Adrenal gland (tissue), 12 donors: ENCODE measurements around the gene PLEKHG4B. TPM values are rescaled to one million over a fixed set of nuclear protein-coding genes. Genes with fewer than 3 reads are reported as not detected.

Experiments
- DNase-seq, 7 donors: peaks; one replicate each; pipeline ENCODE4 v3.0.0-alpha.2; 2019 to 2020
- H3K27ac ChIP-seq, 5 donors: fragments of 200-600 bp; sonication (generic) in 4 of 5; 1 replicate in 3 of 5; 2 replicates in 2 of 5; pipeline versions ENCODE4 v1.5.1 to v1.8.0; 2016 to 2020; ENCODE audit warnings: mild to moderate bottlenecking in 1 of 5
- H3K27me3 ChIP-seq: fragments of 200-600 bp; 2 replicates; pipeline ENCODE4 v1.8.0; 2021
- H3K36me3 ChIP-seq, 2 donors: fragments of 200-600 bp; replicated peaks in 1 of 2; 1 replicate in 1 of 2; 2 replicates in 1 of 2; pipeline versions ENCODE4 v1.5.1 to v1.8.0; 2018 to 2022
- H3K4me1 ChIP-seq, 2 donors: fragments of 200-600 bp; replicated peaks in 1 of 2; 1 replicate in 1 of 2; 2 replicates in 1 of 2; pipeline versions ENCODE4 v1.5.1 to v1.8.0; 2018 to 2021
- H3K4me3 ChIP-seq, 4 donors: fragments of 200-600 bp; sonication (generic) in 3 of 4; one replicate each; pipeline ENCODE4 v1.5.1; 2016 to 2018
- H3K9me3 ChIP-seq, 3 donors: fragments of 200-600 bp; sonication (generic) in 1 of 3; replicated peaks in 1 of 3; 1 replicate in 2 of 3; 2 replicates in 1 of 3; pipeline versions ENCODE4 v1.5.1 to v1.8.0; 2016 to 2021
- POLR2A ChIP-seq, 2 donors: fragments of 450-650 bp; IDR thresholded peaks; one replicate each; pipeline ENCODE4 v1.6.1; 2017; ENCODE audit warnings: antibody characterized with exemption in 2 of 2, mild to moderate bottlenecking in 2 of 2, moderate library complexity in 1 of 2
- WGBS, 4 donors: extraction: QIAGEN DNeasy Blood & Tissue Kit in 2 of 4; methylation state at CpG; one replicate each; pipeline versions ENCODE4 v1.1.5 to v1.1.7; 2013 to 2017; 5-methylcytosine and 5-hydroxymethylcytosine counted together
- intact Hi-C, 2 donors: fragments of 100-400 bp; cut with DNase I; formaldehyde crosslinking; loops; one replicate each; pipeline versions ENCODE4 v1.14.1 to v1.15.0; 2022 to 2023
- polyA plus RNA-seq, 3 donors: library from polyadenylated mRNA; stranded (reverse); fragments of 200-250 nt in 2 of 3; fragments of 350-450 nt in 1 of 3; fragmentation: Illumina TruSeq in 1 of 3; extraction: RNeasy Lipid Tissue Mini Kit (QIAGEN cat#74804) in 1 of 3; gene quantifications; one replicate each; pipeline ENCODE4 v1.2.3, GENCODE V29; 2013 to 2014
- total RNA-seq, 9 donors: library from RNA; depleted of rRNA in 4 of 9; stranded (reverse); fragments of >200 nt in 4 of 9; fragments of 120-200 nt in 1 of 9; fragmentation: NEBNext Ultra II Directional in 1 of 9; extraction: Animal tissue kit (Norgen Biotek cat#: 25700) in 1 of 9; gene quantifications; one replicate each; pipeline versions ENCODE4 v1.1.0 to v1.2.4, GENCODE V29; 2013 to 2023
- TF ChIP-seq, protein P1 (sequence below), 6 experiments: fragments of 450-650 bp in 4 of 6; fragments of 200-600 bp in 2 of 6; sonication (generic) in 1 of 6; IDR thresholded peaks; 1 replicate in 5 of 6; 2 replicates in 1 of 6; pipeline versions ENCODE4 v1.5.1 to v1.8.0; 2016 to 2021; ENCODE audit warnings: antibody characterized with exemption in 6 of 6, mild to moderate bottlenecking in 2 of 6, moderate library complexity in 1 of 6
- donor health status: healthy with polysubstance abuse.
- donor health status: Bipolar disorder and iron deficiency.
- donor health status: DM: yes; HTN: yes; CAD: no.
- donor health status: DM: no; HTN: no; CAD: no.
- donor health status: DM: no; HTN: no; CAD: no.
- donor health status: DM: yes; HTN: yes; CAD: no.

Gene PLEKHG4B
- total and polyA plus RNA-seq, 12 donors = 0.03 to 3.4 (median 0.12) TPM

DNA sequence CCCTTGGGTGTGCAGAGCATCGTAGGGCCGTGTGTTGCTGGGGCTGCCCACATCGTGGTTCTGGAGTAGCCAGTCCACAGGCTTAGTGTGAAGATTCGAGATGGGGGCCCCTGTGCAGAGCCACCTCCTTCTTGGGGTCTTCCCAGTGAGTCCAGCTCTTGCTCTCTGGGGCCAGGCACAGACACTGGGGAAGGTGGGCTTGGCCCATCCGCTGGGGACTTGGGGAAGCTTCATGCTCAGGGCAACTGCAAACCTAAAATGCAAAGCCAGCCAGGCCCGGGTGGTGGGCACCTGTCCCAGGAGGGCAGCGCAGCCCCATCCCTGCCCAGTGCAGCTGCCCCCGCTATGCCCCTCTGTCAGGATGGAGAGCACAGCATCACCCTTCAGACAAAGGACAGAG is 53.0 kb downstream of the PLEKHG4B start:
- no peaks in the 10 kb centered on the region for H3K36me3 ChIP-seq
- no peak overlapping the region for H3K27ac ChIP-seq
- no peak overlapping the region for H3K4me3 ChIP-seq
- H3K4me1 ChIP-seq = no peaks in the 10 kb centered on the region
- peaks cover 4% of the 10 kb centered on the region for H3K27me3 ChIP-seq
- TF ChIP-seq POLR2A (IDR thresholded peaks at IDR 0.05) = no peak
- TF ChIP-seq, protein P1, sequence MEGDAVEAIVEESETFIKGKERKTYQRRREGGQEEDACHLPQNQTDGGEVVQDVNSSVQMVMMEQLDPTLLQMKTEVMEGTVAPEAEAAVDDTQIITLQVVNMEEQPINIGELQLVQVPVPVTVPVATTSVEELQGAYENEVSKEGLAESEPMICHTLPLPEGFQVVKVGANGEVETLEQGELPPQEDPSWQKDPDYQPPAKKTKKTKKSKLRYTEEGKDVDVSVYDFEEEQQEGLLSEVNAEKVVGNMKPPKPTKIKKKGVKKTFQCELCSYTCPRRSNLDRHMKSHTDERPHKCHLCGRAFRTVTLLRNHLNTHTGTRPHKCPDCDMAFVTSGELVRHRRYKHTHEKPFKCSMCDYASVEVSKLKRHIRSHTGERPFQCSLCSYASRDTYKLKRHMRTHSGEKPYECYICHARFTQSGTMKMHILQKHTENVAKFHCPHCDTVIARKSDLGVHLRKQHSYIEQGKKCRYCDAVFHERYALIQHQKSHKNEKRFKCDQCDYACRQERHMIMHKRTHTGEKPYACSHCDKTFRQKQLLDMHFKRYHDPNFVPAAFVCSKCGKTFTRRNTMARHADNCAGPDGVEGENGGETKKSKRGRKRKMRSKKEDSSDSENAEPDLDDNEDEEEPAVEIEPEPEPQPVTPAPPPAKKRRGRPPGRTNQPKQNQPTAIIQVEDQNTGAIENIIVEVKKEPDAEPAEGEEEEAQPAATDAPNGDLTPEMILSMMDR (IDR thresholded peaks at IDR 0.05) = no peak
- DNase-seq = no peak
- H3K9me3 ChIP-seq = peaks cover 0 to 9% (median 0%) of the 10 kb centered on the region in 3 donors
- intact Hi-C loops = no loop called here
- 76 to 96% (median 86%) methylated on average over 4 to 8 of the region's 8 CpGs for WGBS, 4 donors

DNA sequence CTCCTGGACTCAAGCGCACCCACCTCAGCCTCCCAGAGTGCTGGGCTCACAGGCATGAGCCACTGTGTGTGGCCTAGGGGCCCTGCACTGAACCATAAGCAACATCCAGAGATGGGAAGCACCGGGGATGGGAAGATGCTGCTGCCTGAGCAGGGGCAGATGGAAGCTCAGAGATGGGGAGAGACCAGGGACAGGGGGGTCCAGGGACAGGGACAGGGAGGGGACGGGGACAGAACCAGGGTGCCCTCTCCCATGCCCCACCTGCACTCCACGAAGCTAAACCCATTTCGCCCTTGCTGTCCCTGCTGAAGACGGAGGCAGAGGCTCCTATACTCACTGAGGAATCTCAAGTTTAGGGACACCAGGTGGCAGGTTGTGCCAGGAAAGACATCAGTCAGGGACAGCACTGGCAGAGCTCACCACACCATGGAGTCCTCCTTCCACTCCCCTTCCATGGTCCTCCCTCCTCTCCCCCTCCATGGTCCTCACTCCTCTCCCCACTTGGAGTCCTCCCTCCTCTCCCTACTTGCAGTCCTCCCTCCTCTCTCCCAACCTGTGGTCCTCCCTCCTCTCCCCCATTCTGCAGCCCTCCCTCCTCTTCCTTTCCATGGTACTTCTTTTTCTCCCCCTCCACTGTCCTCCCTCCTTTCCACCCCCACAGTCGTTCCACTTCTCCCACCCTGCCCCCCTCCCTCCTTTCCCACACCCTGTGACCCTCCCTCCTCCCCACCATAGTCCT is 53.8 kb downstream of the PLEKHG4B start:
- Histone ChIP-seq H3K4me1 (no peaks in the 10 kb centered on the region), H3K4me3 (no peak overlapping the region), H3K36me3 (no peaks in the 10 kb centered on the region), H3K9me3 (peaks cover 0 to 9% (median 0%) of the 10 kb centered on the region in 3 donors), H3K27me3 (no peaks in the 10 kb centered on the region), H3K27ac (no peak overlapping the region)
- TF ChIP-seq, protein P1 (IDR thresholded peaks at IDR 0.05) = no peak
- no peak for TF ChIP-seq POLR2A (IDR thresholded peaks at IDR 0.05)
- DNase-seq = no peak
- 78 to 90% (median 85%) methylated on average over 6 to 7 of the region's 7 CpGs for WGBS, 4 donors
- intact Hi-C loops = no loop called here

GRCh38 chr5:147751-148150 is 55.8 kb downstream of the PLEKHG4B start:
- DNase-seq = no peak
- TF ChIP-seq, protein P1 (IDR thresholded peaks at IDR 0.05) = no peak
- Histone ChIP-seq H3K4me1 (no peaks in the 10 kb centered on the region), H3K27me3 (no peaks in the 10 kb centered on the region), H3K27ac (no peak overlapping the region), H3K4me3 (no peak overlapping the region), H3K9me3 (peaks cover 0 to 9% (median 0%) of the 10 kb centered on the region in 3 donors), H3K36me3 (no peaks in the 10 kb centered on the region)
- 97 to 100% (median 100%) methylated on average over 1 of the region's 1 CpG for WGBS, 4 donors
- intact Hi-C loops = no loop called here

GRCh38 chr5:149745-150485 is 57.9 kb downstream of the PLEKHG4B start:
- TF ChIP-seq, protein P1 (IDR thresholded peaks at IDR 0.05) = no peak
- no peak for TF ChIP-seq POLR2A (IDR thresholded peaks at IDR 0.05)
- DNase-seq = no peak
- 75 to 82% (median 76%) methylated on average over 6 of the region's 6 CpGs for WGBS, 4 donors

More at GRCh38 chr5:149745-150485, 57.9 kb downstream of the PLEKHG4B start:
- H3K27me3 ChIP-seq = no peaks in the 10 kb centered on the region
- H3K4me3 ChIP-seq = no peak overlapping the region
- intact Hi-C loops = no loop called here
- H3K9me3 ChIP-seq = peaks cover 0 to 9% (median 0%) of the 10 kb centered on the region in 3 donors
- H3K36me3 ChIP-seq = no peaks in the 10 kb centered on the region
- no peaks in the 10 kb centered on the region for H3K4me1 ChIP-seq
- no peak overlapping the region for H3K27ac ChIP-seq
